GM23248 (cell line): ENCODE data around the gene FOXB1. TPM values are rescaled to one million over a fixed set of nuclear protein-coding genes. Genes with fewer than 3 reads are reported as not detected.
A peak's percentile ranks its signal among the peaks of the same experiment; 100 is the strongest.

Source experiments
- DNase-seq: peaks from one replicate; pipeline ENCODE4 v3.0.0-alpha.2; 2015
- H2AFZ ChIP-seq: fragments of 200-600 bp; sonication (generic); 2 replicates; pipeline ENCODE4 v1.6.1; 2016; ENCODE audit warnings: antibody characterized with exemption
- H3F3A ChIP-seq: fragments of 200-600 bp; sonication (generic); 2 replicates; pipeline ENCODE4 v1.6.1; 2016; ENCODE audit warnings: mild to moderate bottlenecking, antibody characterized with exemption, mixed run types; ENCODE audit not compliant: insufficient read depth
- H3K27ac ChIP-seq: fragments of 200-600 bp; sonication (generic); 2 replicates; pipeline ENCODE4 v1.5.1; 2016; ENCODE audit warnings: mild to moderate bottlenecking
- H3K27me3 ChIP-seq: fragments of 200-600 bp; sonication (generic); replicated peaks from 2 replicates; pipeline ENCODE4 v1.6.1; 2016; ENCODE audit warnings: mild to moderate bottlenecking; ENCODE audit not compliant: insufficient read depth
- H3K36me3 ChIP-seq: fragments of 200-600 bp; sonication (generic); 2 replicates; pipeline ENCODE4 v1.6.1; 2016; ENCODE audit warnings: low read depth, mild to moderate bottlenecking
- H3K4me1 ChIP-seq: fragments of 200-600 bp; sonication (generic); 2 replicates; pipeline ENCODE4 v1.6.1; 2016; ENCODE audit warnings: mild to moderate bottlenecking; ENCODE audit not compliant: insufficient read depth
- H3K4me2 ChIP-seq: fragments of 200-600 bp; sonication (generic); one replicate; pipeline ENCODE4 v1.6.1; 2016; ENCODE audit warnings: mild to moderate bottlenecking; ENCODE audit not compliant: unreplicated experiment
- H3K4me3 ChIP-seq: fragments of 200-600 bp; sonication (generic); 2 replicates; pipeline ENCODE4 v1.5.1; 2016; ENCODE audit warnings: mild to moderate bottlenecking
- H3K79me2 ChIP-seq: fragments of 200-600 bp; sonication (generic); 2 replicates; pipeline ENCODE4 v1.6.1; 2016; ENCODE audit warnings: mild to moderate bottlenecking; ENCODE audit not compliant: insufficient read depth
- H3K9ac ChIP-seq: fragments of 200-600 bp; sonication (generic); 2 replicates; pipeline ENCODE4 v1.6.1; 2016; ENCODE audit warnings: mild to moderate bottlenecking
- H3K9me2 ChIP-seq: fragments of 200-600 bp; sonication (generic); 2 replicates; pipeline ENCODE4 v1.6.1; 2016; ENCODE audit warnings: mixed run types, mild to moderate bottlenecking, moderate library complexity; ENCODE audit not compliant: insufficient read depth
- H3K9me3 ChIP-seq: fragments of 200-600 bp; sonication (generic); one replicate; pipeline ENCODE4 v1.6.1; 2017; ENCODE audit warnings: low read depth
- H4K20me1 ChIP-seq: fragments of 200-600 bp; sonication (generic); 2 replicates; pipeline ENCODE4 v1.6.0; 2016; ENCODE audit not compliant: insufficient read depth
- EZH2 ChIP-seq: fragments of 200-600 bp; sonication (generic); IDR thresholded peaks from 2 replicates; pipeline ENCODE4 v1.6.1; 2018; ENCODE audit warnings: antibody characterized with exemption, mild to moderate bottlenecking; ENCODE audit not compliant: insufficient read depth, poor library complexity, severe bottlenecking
- EZH2phosphoT487 ChIP-seq: fragments of 200-600 bp; sonication (generic); IDR thresholded peaks from 2 replicates; pipeline ENCODE4 v1.6.1; 2018; ENCODE audit warnings: antibody characterized with exemption, moderate library complexity, mild to moderate bottlenecking, low read depth; ENCODE audit not compliant: insufficient read depth
- WGBS, 2 experiments: methylation state at CpG; one replicate each; pipeline ENCODE4 v1.1.6; 2015 to 2017; ENCODE audit warnings: low lambda C conversion rate in 2 of 2, low coverage in 1 of 2; ENCODE audit errors: missing lambda C conversion rate in 2 of 2; 5-methylcytosine and 5-hydroxymethylcytosine counted together
- in situ Hi-C: fragments of 300-500 bp; cut with MboI; formaldehyde crosslinking; loops from 2 replicates; pipeline ENCODE4 v1.15.0; 2020
- polyA plus RNA-seq: library from polyadenylated mRNA; unstranded; fragments of >200 nt; fragmentation: Nextera tagmentation; extraction: Ambion mirVana; gene quantifications from 2 replicates; pipeline ENCODE4 v1.2.1, GENCODE V29; 2016
- total RNA-seq: library from RNA; depleted of rRNA; stranded (reverse); fragments of >200 nt; shearing (Covaris generic); gene quantifications from 2 replicates; pipeline ENCODE4 v1.2.3, GENCODE V29; 2014

FOXB1 gene
- total and polyA plus RNA-seq, 2 experiments from 2014 or later = not detected

- Histone ChIP-seq H3K9me3 (no peaks in the 10 kb centered on the region), H3K4me1 (no peaks in the 10 kb centered on the region), H3K79me2 (no peaks in the 10 kb centered on the region), H3K27ac (no peak overlapping the region), H3K9me2 (no peaks in the 10 kb centered on the region), H4K20me1 (no peaks in the 10 kb centered on the region), H2AFZ (no peak overlapping the region), H3K9ac (no peak overlapping the region), H3K27me3 (peaks cover 97% of the 10 kb centered on the region), H3K36me3 (no peaks in the 10 kb centered on the region), H3K4me3 (peak overlapping the region; percentile 62; the same call in 1 of the 2 replicates), H3K4me2 (no peak overlapping the region), H3F3A (no peaks in the 10 kb centered on the region)
- TF ChIP-seq EZH2 = peak; percentile 68
- no peak for TF ChIP-seq EZH2phosphoT487
- in situ Hi-C loops = no loop called here
- no peak for DNase-seq
- WGBS, 2 experiments = 43 to 51% methylated on average over 4 of the region's 4 CpGs
Observed at GRCh38 chr15:60006873-60007272, 2.8 kb downstream of the FOXB1 start.

- no peaks in the 10 kb centered on the region for H3K4me1 ChIP-seq
- no peak overlapping the region for H3K4me2 ChIP-seq
- H3K9me3 ChIP-seq = no peaks in the 10 kb centered on the region
- no peaks in the 10 kb centered on the region for H3K79me2 ChIP-seq
- H3K27ac ChIP-seq = no peak overlapping the region
- H3K4me3 ChIP-seq = no peak overlapping the region
- no peak for DNase-seq
- H3K9ac ChIP-seq = no peak overlapping the region
- no peaks in the 10 kb centered on the region for H4K20me1 ChIP-seq
- in situ Hi-C loops = no loop called here
- H2AFZ ChIP-seq = no peak overlapping the region
- no peaks in the 10 kb centered on the region for H3K9me2 ChIP-seq
- no peaks in the 10 kb centered on the region for H3K36me3 ChIP-seq
- peaks cover 96% of the 10 kb centered on the region for H3K27me3 ChIP-seq
- no peaks in the 10 kb centered on the region for H3F3A ChIP-seq
- TF ChIP-seq EZH2phosphoT487 (no peak), EZH2 (peak; percentile 50)
- WGBS, 2 experiments = 23 to 24% methylated on average over 6 of the region's 6 CpGs
Observed at GRCh38 chr15:60009124-60009960, 5.2 kb downstream of the FOXB1 start.

- H3K9ac ChIP-seq = no peak overlapping the region
- H3K79me2 ChIP-seq = no peaks in the 10 kb centered on the region
- no peaks in the 10 kb centered on the region for H3F3A ChIP-seq
- in situ Hi-C loops = no loop called here
- no peak overlapping the region for H3K4me2 ChIP-seq
- 28 to 35% methylated on average over 13 of the region's 13 CpGs for WGBS, 2 experiments
- no peaks in the 10 kb centered on the region for H3K36me3 ChIP-seq
- no peak for TF ChIP-seq EZH2
- TF ChIP-seq EZH2phosphoT487 = no peak
- no peak overlapping the region for H2AFZ ChIP-seq
- H3K9me2 ChIP-seq = no peaks in the 10 kb centered on the region
- no peak overlapping the region for H3K27ac ChIP-seq
- no peak for DNase-seq
- peaks cover 87% of the 10 kb centered on the region for H3K27me3 ChIP-seq
- no peaks in the 10 kb centered on the region for H4K20me1 ChIP-seq
- H3K9me3 ChIP-seq = no peaks in the 10 kb centered on the region
- H3K4me3 ChIP-seq = no peak overlapping the region
- no peaks in the 10 kb centered on the region for H3K4me1 ChIP-seq
Observed at GRCh38 chr15:60009980-60010732, 6.0 kb downstream of the FOXB1 start.

- no peak overlapping the region for H2AFZ ChIP-seq
- no peaks in the 10 kb centered on the region for H3F3A ChIP-seq
- H3K4me2 ChIP-seq = no peak overlapping the region
- DNase-seq = no peak
- H4K20me1 ChIP-seq = no peaks in the 10 kb centered on the region
- no peak overlapping the region for H3K4me3 ChIP-seq
- WGBS, 2 experiments = 43% methylated on average over 2 of the region's 2 CpGs
- no peaks in the 10 kb centered on the region for H3K9me3 ChIP-seq
- H3K36me3 ChIP-seq = no peaks in the 10 kb centered on the region
- no peaks in the 10 kb centered on the region for H3K4me1 ChIP-seq
- H3K79me2 ChIP-seq = no peaks in the 10 kb centered on the region
- TF ChIP-seq EZH2 (no peak), EZH2phosphoT487 (no peak)
- no peak overlapping the region for H3K27ac ChIP-seq
- no peaks in the 10 kb centered on the region for H3K9me2 ChIP-seq
- no peak overlapping the region for H3K9ac ChIP-seq
- in situ Hi-C loops = no loop called here
- H3K27me3 ChIP-seq = peaks cover 80% of the 10 kb centered on the region
Observed at GRCh38 chr15:60010858-60011257, 6.7 kb downstream of the FOXB1 start.
